ENCODE data around the gene JPH3.
"Not testable (repeated sequence)": the region's sequence is repeated elsewhere in the genome, so short reads cannot be mapped to it uniquely, and the experiment has no call there.

Gene JPH3

DNA sequence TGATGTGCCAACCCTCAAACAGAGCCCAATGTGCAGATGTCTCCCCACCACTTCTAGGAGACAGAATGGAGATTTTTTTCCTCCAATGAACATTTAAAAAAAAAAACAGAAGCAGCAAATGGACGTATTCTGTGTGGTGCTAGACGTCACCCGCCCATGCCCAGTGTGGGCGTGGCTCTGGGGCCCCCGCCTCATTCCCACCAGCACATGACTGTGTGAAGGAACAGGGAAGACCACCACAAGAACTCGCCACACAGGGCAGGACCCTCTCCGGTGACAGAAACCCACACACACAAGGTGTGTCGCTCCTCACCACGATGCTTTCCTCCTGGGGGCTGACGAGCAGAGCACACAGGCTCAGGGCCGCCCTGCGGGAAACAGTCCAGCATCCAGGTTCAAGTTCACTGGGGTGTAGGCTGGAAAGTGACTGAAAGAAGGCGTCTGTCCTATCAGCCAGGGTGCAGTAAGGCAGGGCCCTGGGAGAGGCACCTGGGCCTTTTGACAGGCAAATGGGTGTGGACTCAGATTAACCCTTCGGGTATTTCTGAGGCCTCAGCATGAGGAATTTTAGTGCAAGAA, 110.0 kb downstream of the JPH3 start:
- H3K36me3 ChIP-seq, result peaks cover 88% of the 10 kb centered on the region

GRCh38 chr16:87713451-87714229, 111.3 kb downstream of the JPH3 start:
- Histone ChIP-seq H3K36me3 (peaks cover 85% of the 10 kb centered on the region), H3K9ac (peak overlapping the region; percentile 70), H3K4me2 (peak overlapping the region; percentile 84), H3K27ac (peak overlapping the region; percentile 92), H4K20me1 (no peaks in the 10 kb centered on the region), H3K27me3 (no peaks in the 10 kb centered on the region), H3K4me1 (peaks cover 86% of the 10 kb centered on the region), H3K9me3 (peaks cover 13% of the 10 kb centered on the region), H3K4me3 (no peak overlapping the region; the same call in 1 of the 2 replicates)
- TF ChIP-seq Cebpa-rat (IDR thresholded peaks at IDR 0.05), result no peak

More for the DNA sequence above, 110.0 kb downstream of the JPH3 start:
- Histone ChIP-seq H3K9ac (peak overlapping the region; percentile 70), H4K20me1 (no peaks in the 10 kb centered on the region), H3K9me3 (peaks cover 11% of the 10 kb centered on the region; the same call in 1 of the 2 replicates), H3K4me1 (peaks cover 92% of the 10 kb centered on the region), H3K4me2 (peak overlapping the region; percentile 84), H3K27ac (peak overlapping the region; percentile 92), H3K27me3 (no peaks in the 10 kb centered on the region), H3K4me3 (no peak overlapping the region)
- TF ChIP-seq Cebpa-rat (IDR thresholded peaks at IDR 0.05), result no peak

DNA sequence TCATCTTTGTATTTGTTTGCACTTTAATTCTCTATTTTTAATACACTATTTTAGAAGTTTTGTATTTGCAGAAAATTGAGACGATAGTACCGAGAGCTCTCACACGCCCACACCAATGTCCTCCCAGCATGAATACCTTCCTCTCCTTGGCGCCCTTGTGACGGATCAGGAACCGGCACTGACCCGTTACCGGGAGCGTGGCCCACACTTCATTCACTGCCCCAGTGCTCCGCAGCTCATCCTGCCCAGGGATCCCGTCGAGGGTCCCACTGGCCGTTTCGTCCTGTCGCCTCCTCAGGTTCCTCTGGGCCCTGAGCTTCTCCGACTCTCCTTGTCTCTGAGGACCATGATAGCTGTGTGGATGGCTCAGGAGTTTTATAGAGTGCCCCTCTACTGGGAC, 112.9 kb downstream of the JPH3 start:
- Histone ChIP-seq H3K27me3 (no peaks in the 10 kb centered on the region), H3K4me2 (no peak overlapping the region), H4K20me1 (no peaks in the 10 kb centered on the region), H3K9me3 (peaks cover 24% of the 10 kb centered on the region), H3K36me3 (peaks cover 85% of the 10 kb centered on the region), H3K4me3 (no peak overlapping the region), H3K9ac (no peak overlapping the region), H3K4me1 (peaks cover 77% of the 10 kb centered on the region), H3K27ac (peak overlapping the region; percentile 92)
- no peak for TF ChIP-seq Cebpa-rat (IDR thresholded peaks at IDR 0.05)

DNA sequence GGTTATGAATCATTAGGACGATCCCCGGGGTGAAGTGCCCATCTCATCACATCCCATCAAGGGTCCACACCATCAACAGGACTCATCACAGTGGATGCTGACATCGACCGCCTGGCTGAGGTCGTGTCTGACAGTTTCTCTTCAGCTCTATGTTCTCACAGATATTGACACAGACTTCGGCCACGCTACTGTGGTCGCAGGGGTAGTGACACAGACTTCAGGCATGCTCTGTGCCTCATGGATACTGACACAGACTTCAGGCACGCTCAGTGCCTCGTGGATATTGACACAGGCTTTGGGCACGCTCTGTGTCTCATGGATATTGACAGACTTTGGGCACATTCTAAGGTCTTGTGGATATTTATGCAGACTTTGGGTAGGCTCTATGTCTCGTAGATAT, 113.3 kb downstream of the JPH3 start:
- Histone ChIP-seq H3K4me3 (no peak overlapping the region), H3K4me2 (no peak overlapping the region), H3K27ac (peak overlapping the region; percentile 92), H3K4me1 (peaks cover 79% of the 10 kb centered on the region), H3K9ac (no peak overlapping the region), H4K20me1 (no peaks in the 10 kb centered on the region), H3K36me3 (peaks cover 83% of the 10 kb centered on the region), H3K9me3 (peaks cover 24% of the 10 kb centered on the region), H3K27me3 (no peaks in the 10 kb centered on the region)
- no peak for TF ChIP-seq Cebpa-rat (IDR thresholded peaks at IDR 0.05)

DNA sequence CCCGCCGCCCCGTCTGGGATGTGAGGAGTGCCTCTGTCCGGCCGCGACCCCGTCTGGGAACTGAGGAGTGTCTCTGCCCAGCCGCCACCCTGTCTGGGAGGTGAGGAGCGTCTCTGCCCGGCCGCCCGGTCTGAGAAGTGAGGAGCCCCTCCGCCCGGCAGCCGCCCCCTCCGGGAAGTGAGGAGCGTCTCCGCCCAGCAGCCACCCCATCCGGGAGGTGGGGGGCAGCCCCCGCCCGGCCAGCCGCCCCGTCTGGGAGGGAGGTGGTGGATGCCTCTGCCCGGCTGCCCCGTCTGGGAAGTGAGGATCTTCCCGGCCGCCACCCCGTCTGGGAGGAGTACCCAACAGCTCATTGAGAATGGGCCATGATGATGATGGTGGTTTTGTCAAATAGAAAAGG, 116.5 kb downstream of the JPH3 start:
- Histone ChIP-seq H3K36me3 (peaks cover 82% of the 10 kb centered on the region), H3K4me1 (peaks cover 79% of the 10 kb centered on the region)
- H4K20me1 ChIP-seq, result not testable (repeated sequence)

GRCh38 chr16:87720446-87720845, 118.1 kb downstream of the JPH3 start:
- H3K27me3 ChIP-seq, result no peaks in the 10 kb centered on the region
- peaks cover 67% of the 10 kb centered on the region for H3K36me3 ChIP-seq
- no peak for TF ChIP-seq Cebpa-rat (IDR thresholded peaks at IDR 0.05)
- no peak overlapping the region for H3K9ac ChIP-seq
- peak overlapping the region; percentile 80 for H3K4me2 ChIP-seq
- no peak overlapping the region for H3K4me3 ChIP-seq
- no peaks in the 10 kb centered on the region for H4K20me1 ChIP-seq
- peak overlapping the region; percentile 90 for H3K27ac ChIP-seq
- peaks cover 79% of the 10 kb centered on the region for H3K4me1 ChIP-seq
- peaks cover 24% of the 10 kb centered on the region for H3K9me3 ChIP-seq

More for the DNA sequence above, 116.5 kb downstream of the JPH3 start:
- H3K4me3 ChIP-seq, H3K9ac ChIP-seq, H3K4me2 ChIP-seq, H3K27me3 ChIP-seq: not testable (repeated sequence)
- H3K27ac ChIP-seq, result peak overlapping the region; percentile 38; the same call in 1 of the 2 replicates
- peaks cover 24% of the 10 kb centered on the region for H3K9me3 ChIP-seq

GRCh38 chr16:87721622-87722585, 119.6 kb downstream of the JPH3 start:
- no peak overlapping the region; the same call in 1 of the 2 replicates for H3K4me3 ChIP-seq
- H3K9me3 ChIP-seq, result peaks cover 14% of the 10 kb centered on the region; the same call in 1 of the 2 replicates
- H3K36me3 ChIP-seq, result peaks cover 56% of the 10 kb centered on the region
- TF ChIP-seq Cebpa-rat (IDR thresholded peaks at IDR 0.05), result no peak
- peak overlapping the region; percentile 68 for H3K9ac ChIP-seq
- H4K20me1 ChIP-seq, result no peaks in the 10 kb centered on the region
- peaks cover 80% of the 10 kb centered on the region for H3K4me1 ChIP-seq
- H3K4me2 ChIP-seq, result peak overlapping the region; percentile 80
- H3K27ac ChIP-seq, result peak overlapping the region; percentile 90
- H3K27me3 ChIP-seq, result no peaks in the 10 kb centered on the region

- Histone ChIP-seq H3K27me3 (no peaks in the 10 kb centered on the region), H3K4me3 (no peak overlapping the region; the same call in 1 of the 2 replicates), H3K27ac (peak overlapping the region; percentile 90), H3K9me3 (peaks cover 14% of the 10 kb centered on the region; the same call in 1 of the 2 replicates), H4K20me1 (no peaks in the 10 kb centered on the region), H3K9ac (peak overlapping the region; percentile 68), H3K4me1 (peaks cover 80% of the 10 kb centered on the region), H3K36me3 (peaks cover 48% of the 10 kb centered on the region), H3K4me2 (peak overlapping the region; percentile 80)
- TF ChIP-seq Cebpa-rat (IDR thresholded peaks at IDR 0.05), result no peak
Measured at GRCh38 chr16:87722590-87723225, 120.4 kb downstream of the JPH3 start.

DNA sequence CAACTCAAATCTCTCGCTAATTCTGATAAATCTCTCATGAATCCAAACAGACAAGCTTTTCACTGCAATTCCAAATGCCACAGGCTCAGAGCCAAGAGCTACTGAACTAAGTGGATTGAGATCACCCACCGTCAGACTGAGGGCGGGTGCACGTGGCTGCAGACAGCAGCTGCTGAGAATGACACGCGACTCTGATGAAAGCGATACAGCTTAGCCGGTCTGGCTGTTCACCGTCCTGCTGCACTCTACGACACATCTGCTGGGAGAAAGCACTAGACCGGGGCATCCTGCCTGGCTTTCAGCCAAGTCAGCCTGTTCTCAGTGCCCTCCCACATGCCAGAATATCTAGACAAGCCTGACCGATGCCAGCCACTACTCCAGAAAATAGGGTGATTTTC, 120.9 kb downstream of the JPH3 start:
- Histone ChIP-seq H3K9ac (peak overlapping the region; percentile 68), H3K4me2 (peak overlapping the region; percentile 80), H3K4me3 (no peak overlapping the region), H3K9me3 (peaks cover 14% of the 10 kb centered on the region; the same call in 1 of the 2 replicates), H3K4me1 (peaks cover 82% of the 10 kb centered on the region), H4K20me1 (no peaks in the 10 kb centered on the region), H3K36me3 (peaks cover 46% of the 10 kb centered on the region), H3K27ac (peak overlapping the region; percentile 90), H3K27me3 (no peaks in the 10 kb centered on the region)
- TF ChIP-seq Cebpa-rat (IDR thresholded peaks at IDR 0.05), result no peak
